Measurements from ENCODE around the gene KRTAP10-2. TPM values are rescaled to one million over a fixed set of nuclear protein-coding genes. Genes with fewer than 3 reads are reported as not detected.

Gene KRTAP10-2
- total RNA-seq, 4 donors from 2014 or later: not detected

- H3K27ac ChIP-seq: no peak overlapping the region
- 83 to 89% methylated on average over 11 of the region's 11 CpGs for WGBS, 2 donors
- TF ChIP-seq POLR2A (IDR thresholded peaks at IDR 0.05) (no peak), CTCF (IDR thresholded peaks at IDR 0.05) (no peak)
- H3K9me3 ChIP-seq: no peaks in the 10 kb centered on the region
- no peaks in the 10 kb centered on the region for H3K4me1 ChIP-seq
- H3K36me3 ChIP-seq: no peaks in the 10 kb centered on the region
- DNase-seq: no peak
- intact Hi-C loops (cut with DNase I): no loop called here
- H3K27me3 ChIP-seq: no peaks in the 10 kb centered on the region
- no peak overlapping the region for H3K4me3 ChIP-seq (replicated peaks in 1 of 3)
These were observed 10.5 kb downstream of the KRTAP10-2 start for GRCh38 chr21:44540741-44541288.

GRCh38 chr21:44539991-44540666, 11.2 kb downstream of the KRTAP10-2 start, which contains the start of gene KRTAP10-1:
TSS of gene KRTAP10-1 (minus strand) at chr21:44540195. CDS start at chr21:44540150, 45 bp downstream.
- Histone ChIP-seq H3K4me1 (no peaks in the 10 kb centered on the region), H3K4me3 (replicated peaks in 1 of 3) (no peak within 1 kb of the TSS), H3K27me3 (no peaks in the 10 kb centered on the region), H3K36me3 (no peaks in the 10 kb centered on the region), H3K27ac (no peak within 1 kb of the TSS), H3K9me3 (no peaks in the 10 kb centered on the region)
- no peak for DNase-seq
- no peak for TF ChIP-seq CTCF (IDR thresholded peaks at IDR 0.05)
- WGBS, 2 donors: 77 to 87% methylated on average over 14 to 19 of the region's 21 CpGs
- intact Hi-C loops (cut with DNase I): no loop called here

GRCh38 chr21:44539046-44539445, 12.3 kb downstream of the KRTAP10-2 start:
- Histone ChIP-seq H3K4me1 (no peaks in the 10 kb centered on the region), H3K27me3 (no peaks in the 10 kb centered on the region), H3K27ac (no peak overlapping the region), H3K4me3 (replicated peaks in 1 of 3) (no peak overlapping the region), H3K9me3 (no peaks in the 10 kb centered on the region), H3K36me3 (no peaks in the 10 kb centered on the region)
- DNase-seq: no peak
- no peak for TF ChIP-seq POLR2A (IDR thresholded peaks at IDR 0.05)
- TF ChIP-seq CTCF (IDR thresholded peaks at IDR 0.05): no peak
- WGBS, 2 donors: 79 to 83% methylated on average over 2 to 7 of the region's 14 CpGs
- intact Hi-C loops (cut with DNase I): no loop called here

GRCh38 chr21:44537930-44538911, 13.1 kb downstream of the KRTAP10-2 start:
- Histone ChIP-seq H3K9me3 (no peaks in the 10 kb centered on the region), H3K36me3 (no peaks in the 10 kb centered on the region), H3K4me1 (no peaks in the 10 kb centered on the region), H3K27me3 (no peaks in the 10 kb centered on the region), H3K27ac (no peak overlapping the region), H3K4me3 (replicated peaks in 1 of 3) (no peak overlapping the region)
- TF ChIP-seq CTCF (IDR thresholded peaks at IDR 0.05): no peak
- no peak for TF ChIP-seq POLR2A (IDR thresholded peaks at IDR 0.05)
- intact Hi-C loops (cut with DNase I): no loop called here
- no peak for DNase-seq
- 92 to 95% methylated on average over 22 to 28 of the region's 33 CpGs for WGBS, 2 donors
